EL (cell line): ENCODE data around the gene ZFYVE28.
"Not testable (repeated sequence)": the region's sequence is repeated elsewhere in the genome, so short reads cannot be mapped to it uniquely, and the experiment has no call there.

Source experiments
- DNase-seq: peaks from one replicate; pipeline ENCODE4 v3.0.0-alpha.2; 2016

ZFYVE28 gene

GRCh38 chr4:2284161-2284933 is 134.1 kb downstream of the ZFYVE28 start:
- no peak for DNase-seq

GRCh38 chr4:2283199-2283711 is 135.2 kb downstream of the ZFYVE28 start:
- no peak for DNase-seq

GRCh38 chr4:2281575-2282343 is 136.7 kb downstream of the ZFYVE28 start:
- no peak for DNase-seq

GRCh38 chr4:2280531-2281300 is 137.7 kb downstream of the ZFYVE28 start:
- no peak for DNase-seq

- DNase-seq: peak; percentile 53
These were observed 140.5 kb downstream of the ZFYVE28 start for GRCh38 chr4:2277956-2278355.

GRCh38 chr4:2276581-2277325 is 141.7 kb downstream of the ZFYVE28 start:
- DNase-seq: no peak

GRCh38 chr4:2275546-2276251 is 142.7 kb downstream of the ZFYVE28 start:
- DNase-seq: no peak

- not testable (repeated sequence) for DNase-seq
These were observed 143.4 kb downstream of the ZFYVE28 start for GRCh38 chr4:2275044-2275397.

GRCh38 chr4:2274320-2275043 is 144.0 kb downstream of the ZFYVE28 start:
- DNase-seq: no peak

GRCh38 chr4:2273657-2274319 is 144.7 kb downstream of the ZFYVE28 start:
- no peak for DNase-seq

GRCh38 chr4:2273221-2273620 is 145.2 kb downstream of the ZFYVE28 start:
- no peak for DNase-seq

GRCh38 chr4:2272828-2273120 is 145.7 kb downstream of the ZFYVE28 start:
- DNase-seq: no peak

GRCh38 chr4:2272026-2272827 is 146.2 kb downstream of the ZFYVE28 start:
- DNase-seq: no peak

GRCh38 chr4:2271279-2272025 is 147.0 kb downstream of the ZFYVE28 start:
- DNase-seq: no peak

GRCh38 chr4:2270341-2271165 is 147.9 kb downstream of the ZFYVE28 start:
- no peak for DNase-seq

GRCh38 chr4:2269618-2270163 is 148.8 kb downstream of the ZFYVE28 start:
- no peak for DNase-seq

- DNase-seq: no peak
These were observed 149.3 kb downstream of the ZFYVE28 start for GRCh38 chr4:2269206-2269531.
